HL-60 (cell line): Measurements from ENCODE around the gene SLC25A25.

Source experiments
- DNase-seq, 2 experiments: peaks; one replicate each; pipeline ENCODE4 v3.0.0-alpha.2; 2010 to 2020; ENCODE audit warnings: low read depth in 1 of 2, low spot score in 1 of 2
- H3K27ac ChIP-seq: fragments of 250-450 bp; sonication (Bioruptor Pico); replicated peaks from 2 replicates; pipeline ENCODE4 v1.5.1; 2020; ENCODE audit warnings: mild to moderate bottlenecking, moderate library complexity
- H3K27me3 ChIP-seq: fragments of 250-450 bp; sonication (Bioruptor Pico); 2 replicates; pipeline ENCODE4 v1.5.1; 2021; ENCODE audit warnings: mild to moderate bottlenecking, moderate library complexity; ENCODE audit not compliant: insufficient read depth, poor library complexity, severe bottlenecking
- H3K4me3 ChIP-seq: replicated peaks from 2 replicates; pipeline ENCODE4 v1.5.1; 2011; ENCODE audit warnings: mild to moderate bottlenecking, control low read depth, low read length; ENCODE audit not compliant: insufficient read depth
- CTCF ChIP-seq: IDR thresholded peaks from one replicate; pipeline ENCODE4 v1.5.1; 2011; ENCODE audit warnings: low read length, control low read depth, inconsistent platforms; ENCODE audit not compliant: insufficient read depth
- GABPA ChIP-seq: IDR thresholded peaks from 2 replicates; pipeline ENCODE4 v1.6.1; 2012; ENCODE audit warnings: low read depth
- POLR2AphosphoS5 ChIP-seq: IDR thresholded peaks from 2 replicates; pipeline ENCODE4 v1.6.1; 2012; ENCODE audit warnings: low read depth
- REST ChIP-seq: IDR thresholded peaks from 2 replicates; pipeline ENCODE4 v1.6.1; 2012; ENCODE audit warnings: low read depth; ENCODE audit not compliant: insufficient replicate concordance
- SPI1 ChIP-seq: IDR thresholded peaks from 2 replicates; pipeline ENCODE4 v1.6.1; 2012; ENCODE audit warnings: low read depth, mild to moderate bottlenecking, borderline replicate concordance

The SLC25A25 gene

GRCh38 chr9:128049843-128050242 is 18.2 kb upstream of the SLC25A25 start:
- Histone ChIP-seq H3K4me3 (no peak overlapping the region), H3K27me3 (no peaks in the 10 kb centered on the region), H3K27ac (no peak overlapping the region)
- no peak for DNase-seq
- no peak for TF ChIP-seq GABPA
- TF ChIP-seq REST, result no peak
- no peak for TF ChIP-seq POLR2AphosphoS5
- no peak for TF ChIP-seq CTCF
- no peak for TF ChIP-seq SPI1

- H3K27ac ChIP-seq, result no peak overlapping the region
- no peak overlapping the region for H3K4me3 ChIP-seq
- H3K27me3 ChIP-seq, result no peaks in the 10 kb centered on the region
- TF ChIP-seq REST (no peak), GABPA (no peak), CTCF (no peak), POLR2AphosphoS5 (no peak), SPI1 (no peak)
- no peak for DNase-seq
Measured at GRCh38 chr9:128051932-128052709, 15.9 kb upstream of the SLC25A25 start.

GRCh38 chr9:128053560-128053959 is 14.5 kb upstream of the SLC25A25 start:
- no peaks in the 10 kb centered on the region for H3K27me3 ChIP-seq
- peak; percentile 93 to 95 for DNase-seq
- H3K4me3 ChIP-seq, result no peak overlapping the region
- TF ChIP-seq REST (no peak), CTCF (no peak), POLR2AphosphoS5 (peak; percentile 48; the same call in 1 of the 2 replicates), GABPA (no peak), SPI1 (peak; percentile 75)
- peak overlapping the region; percentile 55 for H3K27ac ChIP-seq
